GM19397 (cell line): ENCODE measurements around the gene TOM1L1.
"Not testable (repeated sequence)": the region's sequence is repeated elsewhere in the genome, so short reads cannot be mapped to it uniquely, and the experiment has no call there.

Source experiments
- ATAC-seq: cut with Tn5 transposase; IDR thresholded peaks from one replicate; pipeline ENCODE4 v1.9.1; 2021; ENCODE audit warnings: mild to moderate bottlenecking, moderate library complexity; ENCODE audit not compliant: unreplicated experiment

Gene TOM1L1, protein sequence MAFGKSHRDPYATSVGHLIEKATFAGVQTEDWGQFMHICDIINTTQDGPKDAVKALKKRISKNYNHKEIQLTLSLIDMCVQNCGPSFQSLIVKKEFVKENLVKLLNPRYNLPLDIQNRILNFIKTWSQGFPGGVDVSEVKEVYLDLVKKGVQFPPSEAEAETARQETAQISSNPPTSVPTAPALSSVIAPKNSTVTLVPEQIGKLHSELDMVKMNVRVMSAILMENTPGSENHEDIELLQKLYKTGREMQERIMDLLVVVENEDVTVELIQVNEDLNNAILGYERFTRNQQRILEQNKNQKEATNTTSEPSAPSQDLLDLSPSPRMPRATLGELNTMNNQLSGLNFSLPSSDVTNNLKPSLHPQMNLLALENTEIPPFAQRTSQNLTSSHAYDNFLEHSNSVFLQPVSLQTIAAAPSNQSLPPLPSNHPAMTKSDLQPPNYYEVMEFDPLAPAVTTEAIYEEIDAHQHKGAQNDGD

DNA sequence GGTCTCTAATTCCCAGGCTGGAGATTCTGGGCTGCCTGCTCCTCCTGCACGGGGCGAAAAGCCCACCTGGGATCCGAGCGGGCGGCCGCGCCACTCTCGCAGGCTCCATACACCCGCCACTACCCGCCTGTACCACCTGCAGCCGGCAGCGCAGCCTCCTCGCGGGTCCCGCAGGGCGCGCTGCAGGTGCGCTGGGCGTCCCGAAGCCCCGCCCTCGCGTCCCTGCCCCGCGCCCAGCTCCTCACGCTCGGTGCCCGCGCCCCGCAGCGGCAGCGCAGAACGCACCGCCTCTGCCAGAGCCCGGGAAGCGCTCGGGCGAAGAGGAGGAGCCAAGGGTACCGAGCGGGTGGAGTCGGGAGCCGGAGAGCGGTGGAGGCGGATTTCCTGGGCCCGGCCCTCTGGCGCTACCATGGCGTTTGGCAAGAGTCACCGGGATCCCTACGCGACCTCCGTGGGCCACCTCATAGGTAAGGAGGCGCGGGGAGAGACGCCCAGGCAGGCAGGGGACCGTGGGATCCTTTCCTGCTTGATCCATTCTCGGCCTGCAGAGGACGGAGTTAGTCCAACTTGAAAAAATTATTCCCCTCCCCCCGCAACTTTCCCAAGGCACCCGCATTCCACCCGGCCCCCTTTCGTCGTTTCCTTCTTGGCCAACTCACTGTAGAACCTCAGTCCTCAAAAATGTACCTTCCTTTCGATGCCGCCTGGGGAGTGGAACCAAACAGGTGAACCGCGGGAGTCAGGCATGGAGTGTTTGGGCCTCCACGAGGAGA lies at the start of gene TOM1L1:
Gene TOM1L1, plus strand, starts transcription at position 396 of the 773 bp plus-strand sequence. Its CDS starts 14 bp downstream, at position 410.
- peak; percentile 88 for ATAC-seq

DNA sequence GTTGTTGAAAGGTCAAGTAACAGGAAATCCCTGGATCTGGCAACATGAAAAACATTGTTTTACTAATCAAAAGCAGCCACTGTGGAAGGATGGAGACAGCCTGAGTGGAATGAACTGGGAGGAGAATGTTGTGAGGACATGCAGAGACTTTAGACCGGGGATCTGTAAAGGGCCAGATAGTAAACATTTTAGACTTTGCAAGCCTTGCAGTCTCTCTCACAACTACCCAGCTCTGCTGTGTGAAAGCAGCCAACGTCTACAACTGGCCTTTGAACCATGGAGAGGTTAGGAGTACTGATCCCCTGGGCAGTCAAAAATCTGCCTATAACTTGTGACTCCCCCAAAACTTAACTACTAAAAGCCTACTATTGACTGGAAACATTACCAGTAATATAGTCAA lies 41.5 kb upstream of the TOM1L1 start:
- ATAC-seq, result no peak

DNA sequence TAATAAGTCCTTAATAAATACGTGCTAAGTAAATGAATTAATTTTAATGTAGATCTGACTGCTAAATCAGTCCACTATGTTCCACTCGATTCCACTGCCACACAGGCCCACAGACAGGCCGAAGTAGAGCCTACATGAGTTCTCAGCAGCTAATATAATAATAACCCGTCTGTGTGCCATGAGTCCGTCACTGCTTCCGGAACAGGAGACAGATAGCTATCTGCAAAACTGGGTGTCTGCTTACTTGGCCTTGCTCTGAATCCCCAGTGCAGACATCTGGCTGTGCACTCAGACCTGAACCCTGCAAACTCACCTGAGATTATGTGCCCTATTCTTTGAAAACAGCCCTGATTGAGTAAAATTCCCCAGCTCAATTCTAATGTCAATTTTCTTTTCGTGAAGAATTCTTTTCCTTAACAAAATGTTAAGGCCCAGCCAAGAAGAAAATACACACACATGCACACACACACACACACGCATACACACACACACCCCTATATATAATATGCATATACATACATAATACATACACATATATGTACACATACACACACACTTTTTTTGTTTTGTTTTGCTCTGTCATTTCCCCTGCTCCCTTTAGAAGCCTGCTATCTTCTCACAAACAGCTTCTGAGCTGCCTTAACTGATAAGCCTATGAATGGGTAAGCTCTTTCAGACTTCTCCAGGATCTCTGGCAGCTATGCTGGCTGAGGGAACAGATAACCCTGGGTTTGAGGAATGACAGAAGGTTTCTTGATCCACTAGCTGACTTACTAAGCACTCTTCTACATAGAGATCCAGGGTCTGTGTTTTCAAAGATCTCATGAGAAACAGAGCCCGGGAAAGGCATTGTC lies 39.8 kb upstream of the TOM1L1 start:
- no peak for ATAC-seq

DNA sequence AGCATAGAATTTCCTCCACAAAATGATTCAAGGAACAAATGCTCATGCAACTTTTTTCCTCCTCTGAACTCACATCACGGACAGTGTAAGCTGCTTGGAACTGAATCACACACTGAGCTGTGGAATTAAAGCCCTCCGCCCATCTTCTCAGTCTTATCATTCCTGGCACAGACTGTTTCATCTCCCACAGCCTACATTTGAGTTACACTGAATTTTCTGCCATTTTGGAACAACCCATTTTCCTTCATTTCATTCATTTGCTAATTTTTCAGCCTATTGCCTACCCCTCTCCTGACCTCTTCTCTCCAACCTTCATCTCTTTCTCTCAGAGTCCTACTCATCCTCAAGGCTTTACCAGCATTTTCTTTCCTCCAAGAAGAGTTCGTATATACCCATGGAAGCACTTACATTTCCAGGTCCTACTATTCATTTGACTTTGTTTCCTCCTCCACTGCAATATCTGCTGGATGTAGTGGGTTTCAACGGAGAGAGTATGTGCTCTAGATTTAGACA lies 39.1 kb upstream of the TOM1L1 start:
- ATAC-seq, result no peak

DNA sequence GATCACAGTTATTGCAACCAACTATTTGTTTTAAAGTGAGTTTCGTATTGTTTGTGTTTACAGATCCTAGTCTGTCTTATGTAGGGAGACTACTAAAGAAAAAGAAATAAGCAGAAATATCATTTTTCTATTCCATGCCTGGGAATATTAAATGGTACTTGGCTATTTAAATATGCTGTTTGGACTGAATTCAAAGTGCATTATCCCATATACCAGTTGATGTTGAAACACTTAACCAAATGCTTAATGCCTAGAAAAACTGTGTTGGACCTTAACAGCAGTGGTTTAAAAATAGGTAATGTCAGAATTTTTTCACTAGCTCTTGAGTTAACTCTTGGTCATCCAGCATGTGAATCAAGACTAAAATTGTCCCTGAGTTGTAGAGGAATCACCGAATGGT lies 37.5 kb upstream of the TOM1L1 start:
- ATAC-seq, result no peak

DNA sequence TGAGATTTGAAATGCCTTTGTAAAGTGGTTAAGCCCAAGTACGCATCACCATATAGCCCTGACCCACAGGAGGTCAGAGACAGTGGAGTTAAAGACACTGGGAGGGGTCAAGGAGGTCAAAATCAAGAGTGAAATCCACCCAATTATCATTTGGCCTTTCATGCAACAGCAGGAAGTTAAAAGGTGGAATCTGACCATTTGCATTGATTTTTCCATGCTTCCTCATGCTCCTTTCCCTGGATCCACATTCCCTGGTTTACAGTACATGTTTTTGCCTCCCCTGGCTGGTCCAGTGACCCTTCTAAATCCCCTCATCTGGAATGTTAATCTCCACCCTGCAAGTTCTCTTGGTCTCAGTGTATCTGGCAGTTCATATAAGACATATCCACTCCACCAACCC lies 36.6 kb upstream of the TOM1L1 start:
- no peak for ATAC-seq

DNA sequence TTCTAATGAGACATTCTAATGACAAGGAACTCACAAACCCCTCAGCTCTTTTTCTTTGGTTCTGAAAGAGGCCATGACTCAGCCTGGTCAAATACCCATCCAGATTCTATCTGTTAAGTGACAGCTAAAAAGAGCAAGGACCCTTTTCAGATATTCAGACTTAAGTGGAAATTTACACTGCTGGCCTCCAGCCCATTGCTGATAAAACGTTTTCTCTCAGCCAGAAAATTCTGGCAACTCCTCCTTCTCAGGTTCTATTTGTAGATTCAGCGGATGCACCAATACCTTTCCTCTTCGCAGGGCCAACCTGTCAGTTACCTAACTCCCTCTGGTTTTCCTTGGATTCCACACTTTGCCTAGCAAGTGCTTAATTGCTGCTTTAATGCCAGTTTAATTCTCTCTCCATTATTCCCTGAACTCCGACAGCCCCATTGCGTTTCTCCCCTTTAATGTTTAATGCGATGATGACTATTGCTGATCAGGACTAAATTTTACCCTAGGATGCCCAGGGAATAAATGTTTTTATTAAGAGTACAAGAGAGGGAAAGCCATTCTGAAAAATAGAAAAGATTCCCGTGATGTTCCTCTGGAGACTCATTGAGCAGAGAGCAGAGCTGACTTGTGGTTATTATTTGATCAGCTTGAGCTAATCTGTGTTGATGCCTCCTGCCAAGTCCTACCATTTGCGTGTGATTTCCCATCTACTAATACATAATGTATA lies 35.9 kb upstream of the TOM1L1 start:
- no peak for ATAC-seq

DNA sequence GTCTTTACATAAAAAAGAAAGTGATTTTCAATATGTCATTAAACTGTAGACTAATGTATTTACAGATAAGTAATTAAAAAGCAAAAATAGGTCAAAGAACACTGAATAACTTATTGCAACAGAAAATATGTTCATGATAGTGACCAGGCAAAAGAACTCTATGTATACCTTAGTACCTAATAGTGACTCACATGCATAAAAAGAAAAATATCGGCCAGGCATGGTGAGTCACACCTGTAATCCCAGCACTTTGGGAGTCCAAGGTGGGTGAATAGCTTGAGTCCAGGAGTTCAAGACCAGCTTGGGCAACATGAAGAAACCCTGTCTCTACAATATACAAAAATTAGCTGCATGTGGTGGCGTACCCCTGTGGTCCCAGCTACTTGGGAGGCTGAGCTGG lies 33.0 kb upstream of the TOM1L1 start:
- ATAC-seq, result no peak

DNA sequence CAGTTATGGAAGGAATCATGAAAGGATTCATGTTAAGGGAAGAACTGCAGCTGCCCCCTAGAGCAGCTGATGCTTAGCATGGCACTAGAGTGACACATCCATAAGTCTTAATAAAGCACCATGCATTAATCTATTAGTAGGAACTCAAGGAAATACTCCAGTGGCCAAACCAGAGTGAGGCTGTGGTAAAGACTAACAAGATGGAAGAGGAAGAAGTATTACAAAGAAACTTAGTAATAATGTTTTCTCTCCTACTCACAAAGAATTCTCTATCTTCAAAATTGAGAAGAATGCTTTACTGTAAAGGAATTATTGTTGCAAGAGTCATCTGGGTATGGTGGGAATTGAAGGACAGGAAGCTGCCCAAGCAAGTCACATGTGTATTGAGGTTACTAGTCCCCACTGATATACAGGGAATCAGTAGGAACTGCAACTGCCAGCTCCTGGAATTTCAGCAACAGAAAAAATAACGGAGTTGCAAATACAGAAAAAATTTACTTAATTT lies 29.9 kb upstream of the TOM1L1 start:
- no peak for ATAC-seq

DNA sequence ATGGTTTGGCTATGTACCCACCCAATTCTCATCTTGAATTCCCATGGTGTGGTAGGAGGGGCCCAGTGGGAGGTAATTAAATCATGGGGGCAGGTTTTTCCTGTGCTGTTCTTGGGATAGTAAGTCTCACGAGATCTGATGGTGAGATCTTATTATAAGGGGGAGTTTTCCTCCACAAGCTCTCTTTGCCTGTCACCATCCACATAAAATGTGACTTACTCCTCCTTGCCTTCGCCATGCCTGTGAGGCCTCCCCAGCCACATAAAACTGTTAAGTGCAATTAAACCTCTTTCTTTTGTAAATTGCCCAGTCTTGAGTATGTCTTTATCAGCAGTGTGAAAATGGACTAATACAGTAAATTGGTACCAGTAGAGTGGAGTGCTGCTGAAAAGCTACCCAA lies 24.7 kb upstream of the TOM1L1 start:
- ATAC-seq, result not testable (repeated sequence)

DNA sequence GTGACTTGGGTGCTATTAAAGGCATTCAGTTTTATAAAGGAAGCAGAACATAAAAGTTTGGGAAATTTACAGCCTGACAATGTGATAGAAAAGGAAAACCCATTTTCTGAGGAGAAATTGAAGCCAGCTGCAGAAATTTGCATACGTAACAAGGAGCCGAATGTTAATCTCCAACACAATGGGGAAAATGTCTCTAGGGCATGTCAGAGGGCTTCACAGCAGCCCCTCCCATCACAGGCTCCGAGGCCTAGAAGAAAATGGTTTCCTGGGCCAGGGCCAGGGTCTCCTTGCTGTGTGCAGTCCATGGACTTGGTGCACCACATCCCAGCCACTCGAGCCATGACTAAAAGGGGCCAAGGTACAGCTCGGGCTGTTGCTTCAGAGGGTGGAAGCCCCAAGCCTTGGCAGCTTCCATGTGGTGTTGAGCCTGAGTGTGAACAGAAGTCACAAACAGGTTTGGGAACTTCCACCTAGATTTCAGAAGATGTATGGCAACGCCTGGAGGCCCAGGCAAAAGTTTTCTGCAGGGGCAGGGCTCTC lies 23.9 kb upstream of the TOM1L1 start:
- no peak for ATAC-seq

DNA sequence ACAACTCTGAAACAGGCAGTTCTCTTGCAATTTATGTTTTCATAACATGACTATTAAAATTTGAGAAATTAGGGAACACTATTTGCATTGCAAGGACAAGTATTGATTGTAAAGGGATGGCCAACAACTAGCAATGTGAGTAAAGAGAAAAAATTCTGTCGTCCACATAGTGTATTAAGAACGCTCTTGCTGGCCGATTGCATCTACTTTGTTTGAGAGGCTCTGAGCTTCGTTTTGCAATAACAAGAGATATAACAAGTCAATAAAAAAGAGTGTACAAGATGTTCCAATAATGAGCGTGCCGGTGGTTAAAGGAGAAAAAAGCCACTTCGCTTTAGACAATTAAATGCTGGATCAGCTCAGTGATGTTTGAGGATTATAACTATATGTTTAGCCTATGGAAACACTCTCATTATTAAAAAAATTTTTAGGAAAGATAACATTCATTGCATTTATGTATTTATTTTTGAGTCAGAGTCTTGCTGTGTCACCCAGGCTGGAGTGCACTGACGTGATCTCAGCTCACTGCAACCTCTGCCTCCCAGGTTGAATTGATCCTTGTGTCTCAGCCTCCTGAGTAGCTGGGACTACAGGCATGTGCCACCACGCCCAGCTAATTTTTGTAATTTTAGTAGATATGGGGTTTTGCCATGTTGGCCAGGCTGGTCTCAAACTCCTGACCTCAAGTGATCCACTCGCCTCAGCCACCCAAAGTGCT lies 19.2 kb upstream of the TOM1L1 start:
- no peak for ATAC-seq

DNA sequence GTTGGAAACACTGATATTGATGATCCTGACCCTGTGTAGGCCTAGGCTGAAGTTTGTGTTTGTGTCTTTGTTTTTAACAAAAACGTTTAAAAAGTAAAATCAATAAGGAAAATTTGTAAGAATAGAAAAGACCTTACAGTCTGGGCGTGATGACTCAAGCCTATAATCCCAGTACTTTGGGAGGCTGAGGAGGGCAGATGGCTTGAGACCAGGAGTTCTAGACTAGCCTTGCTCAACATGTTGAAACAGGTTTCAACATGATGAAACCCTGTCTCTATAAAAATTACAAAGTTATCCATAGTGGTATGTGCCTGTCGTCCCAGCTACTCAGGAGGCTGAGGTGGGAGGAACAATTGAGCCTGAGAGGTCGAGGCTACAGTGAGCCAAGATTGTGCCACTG lies 18.3 kb upstream of the TOM1L1 start:
- ATAC-seq, result no peak

DNA sequence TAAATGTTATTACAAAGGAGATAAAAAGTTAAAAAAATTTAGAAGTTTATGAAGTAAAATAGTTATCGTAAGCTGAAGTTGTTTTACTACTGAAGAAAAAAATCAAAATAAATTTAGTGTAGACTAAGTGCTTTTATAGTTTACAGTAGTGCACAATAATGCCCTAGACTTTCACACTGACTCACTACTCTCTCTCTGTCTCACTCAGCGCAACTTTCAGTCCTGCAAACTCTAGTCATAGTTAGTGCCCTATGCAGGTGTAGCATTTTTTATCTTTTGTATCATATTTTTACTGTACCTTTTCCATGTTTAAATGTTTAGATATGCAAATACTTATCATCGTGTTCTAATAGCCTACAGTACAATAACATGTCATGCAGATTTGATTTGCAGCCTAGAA lies 17.7 kb upstream of the TOM1L1 start:
- ATAC-seq, result no peak

DNA sequence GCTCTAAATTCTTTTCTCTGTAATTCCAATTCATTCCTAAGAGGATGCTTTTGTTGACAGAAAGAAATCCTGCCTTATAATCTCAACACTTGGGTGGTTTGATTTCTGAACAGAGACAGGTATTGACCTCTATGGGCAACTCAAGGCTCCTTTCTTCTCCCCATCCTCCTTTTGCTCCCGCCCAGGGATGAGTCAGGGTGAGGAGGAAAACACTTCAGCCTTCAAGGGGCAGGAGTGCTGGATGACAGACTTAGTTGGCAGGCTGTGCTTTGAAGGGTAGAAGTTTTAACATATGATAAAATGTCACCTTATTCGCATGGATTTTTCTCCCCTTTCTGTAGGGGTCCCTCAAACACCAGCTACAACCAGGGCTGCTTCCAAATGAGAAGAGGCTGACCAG lies 16.7 kb upstream of the TOM1L1 start:
- ATAC-seq, result no peak

DNA sequence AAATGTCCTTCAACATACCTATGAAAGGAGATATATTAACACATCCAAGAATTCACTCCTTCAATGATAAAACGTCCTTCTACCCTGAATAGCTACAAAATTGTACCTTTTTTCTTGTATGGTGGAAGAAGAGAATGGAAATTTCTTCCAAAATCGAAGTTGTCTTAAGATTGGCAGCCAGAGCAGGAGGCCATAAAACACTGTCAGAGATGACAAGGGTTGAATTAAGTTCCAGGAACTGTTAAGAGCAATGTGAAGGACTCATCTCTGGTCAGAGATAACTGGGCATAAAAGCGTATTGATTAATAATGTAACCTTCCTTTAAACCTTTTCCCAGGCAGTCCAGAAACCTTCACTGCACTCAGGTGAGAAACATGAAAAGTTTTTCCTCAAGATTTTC lies 12.9 kb upstream of the TOM1L1 start:
- ATAC-seq, result no peak

DNA sequence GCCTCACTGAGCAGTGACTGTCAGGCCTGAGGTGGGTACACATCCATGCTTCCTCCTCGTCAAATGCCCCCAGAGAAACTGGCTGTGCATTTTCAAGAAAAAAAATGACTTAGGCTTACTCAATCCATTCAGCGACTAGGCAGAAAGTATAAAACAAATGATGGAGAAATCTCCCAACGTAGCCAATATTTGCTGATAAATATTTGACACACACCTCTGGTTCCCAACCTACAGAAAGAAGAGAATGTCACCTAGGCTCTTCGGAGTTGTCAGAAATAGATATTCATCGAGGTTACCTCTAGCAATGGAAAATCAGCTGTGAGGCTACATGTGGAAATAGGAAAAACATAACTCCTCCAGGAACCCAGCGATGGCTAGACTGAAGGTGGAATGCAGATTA lies 12.4 kb upstream of the TOM1L1 start:
- no peak for ATAC-seq

DNA sequence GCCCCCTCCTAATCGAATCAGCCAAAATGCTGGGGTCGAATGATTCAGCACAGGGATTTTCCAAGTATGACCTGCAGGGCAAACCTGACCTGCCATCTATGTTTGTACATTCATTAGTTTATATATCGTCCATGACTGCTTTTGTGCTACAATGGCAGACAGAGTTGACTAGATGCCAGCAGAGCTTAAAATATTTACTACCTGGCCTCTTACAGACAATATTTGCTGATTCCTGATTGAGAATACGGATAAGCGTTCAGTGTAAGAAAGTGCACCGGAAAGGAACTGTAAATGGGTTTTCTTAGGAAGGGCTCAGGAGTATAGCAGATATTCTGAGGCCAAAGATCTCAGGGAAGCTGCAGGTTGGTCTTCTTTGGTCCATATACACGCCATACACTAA lies 11.7 kb upstream of the TOM1L1 start:
- no peak for ATAC-seq

DNA sequence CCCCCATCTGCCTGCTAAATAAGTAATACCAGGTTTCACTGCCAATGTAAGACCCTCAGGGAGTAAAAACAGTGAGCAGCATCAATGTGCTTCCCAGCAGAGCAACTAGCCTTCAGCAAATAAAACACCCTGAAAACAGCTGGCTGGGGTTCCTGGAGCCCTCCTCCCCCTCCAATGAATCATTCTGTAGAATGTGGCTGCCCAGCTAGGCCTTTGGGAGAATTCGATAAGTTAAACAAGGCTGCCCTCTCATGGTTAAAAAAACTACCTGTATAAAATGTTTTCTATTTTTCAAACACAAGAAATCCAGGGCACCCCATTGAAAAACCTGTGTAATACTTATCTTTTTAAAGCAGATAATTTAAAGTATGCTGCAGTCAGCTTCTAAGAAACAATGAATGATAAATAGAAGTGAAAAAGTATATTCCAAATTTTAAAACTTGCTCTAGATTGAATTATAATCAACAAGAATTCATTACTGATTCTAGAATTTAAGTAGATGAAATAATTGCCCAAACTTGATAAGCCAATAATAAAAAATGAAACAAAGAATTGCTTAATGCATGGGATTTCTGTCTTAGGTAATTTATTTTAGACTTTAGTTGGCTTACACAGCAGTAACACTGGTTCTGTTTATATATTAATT lies 9.4 kb upstream of the TOM1L1 start:
- ATAC-seq, result no peak
